HEK293 (cell line): ENCODE results near the gene AADAC.

Experiments used
- CTCF ChIA-PET: fragments of 350-600 bp; formaldehyde crosslinking; extraction: SDS; loops from one replicate; lab custom pipeline; 2021; ENCODE audit warnings: antibody characterized with exemption; lab: Yijun Ruan, JAX
- POLR2A ChIA-PET: fragments of 300-600 bp; formaldehyde crosslinking; extraction: SDS; loops from one replicate; lab custom pipeline; 2020; ENCODE audit warnings: antibody characterized with exemption, inconsistent platforms; lab: Yijun Ruan, JAX
- H3K27ac ChIP-seq: fragments of 200-500 bp; sonication (Bioruptor generic); 2 replicates; pipeline ENCODE4 v1.5.1; 2014; ENCODE audit warnings: low read depth, low read length, control low read depth, inconsistent platforms; ENCODE audit errors: extremely low read depth
- H3K36me3 ChIP-seq, 2 experiments: fragments of 200-500 bp in 1 of 2; sonication (Bioruptor generic) in 1 of 2; 1 replicate in 1 of 2; 2 replicates in 1 of 2; pipeline ENCODE4 v1.5.1; 2014 to 2017; ENCODE audit warnings: inconsistent platforms in 2 of 2, low read length in 2 of 2; ENCODE audit not compliant: control insufficient read depth in 2 of 2, insufficient read depth in 1 of 2
- H3K4me1 ChIP-seq: fragments of 200-500 bp; sonication (Bioruptor generic); 2 replicates; pipeline ENCODE4 v1.5.1; 2014; ENCODE audit warnings: mild to moderate bottlenecking, low read length, inconsistent platforms; ENCODE audit not compliant: control insufficient read depth, insufficient read depth
- H3K4me3 ChIP-seq: 2 replicates; pipeline ENCODE4 v1.5.1; 2011; ENCODE audit warnings: low read depth, mild to moderate bottlenecking, control low read depth, low read length, moderate library complexity
- H3K9me3 ChIP-seq: fragments of 200-500 bp; sonication (Bioruptor generic); 2 replicates; pipeline ENCODE4 v1.5.1; 2014; ENCODE audit warnings: low read depth, low read length, inconsistent platforms; ENCODE audit not compliant: control insufficient read depth, insufficient read depth
- BCL11B ChIP-seq: fragments of 450-650 bp; formaldehyde crosslinking; IDR thresholded peaks from 2 replicates; pipeline ENCODE4 v1.5.1; 2016; ENCODE audit warnings: low read depth, missing biosample characterization, missing genetic modification characterization
- MYNN ChIP-seq: fragments of 450-650 bp; formaldehyde crosslinking; IDR thresholded peaks from 2 replicates; pipeline ENCODE4 v1.5.1; 2016; ENCODE audit warnings: missing biosample characterization, missing genetic modification characterization, borderline replicate concordance
- SCRT1 ChIP-seq: fragments of 450-650 bp; formaldehyde crosslinking; IDR thresholded peaks from 2 replicates; pipeline ENCODE4 v1.5.1; 2016; ENCODE audit warnings: missing biosample characterization, missing genetic modification characterization, borderline replicate concordance
- TRIM28 ChIP-seq: IDR thresholded peaks from 2 replicates; pipeline ENCODE4 v1.6.1; 2011; ENCODE audit warnings: low read length, control low read depth, borderline replicate concordance
- TSHZ1 ChIP-seq: fragments of 450-650 bp; formaldehyde crosslinking; IDR thresholded peaks from 2 replicates; pipeline ENCODE4 v1.5.1; 2016; ENCODE audit warnings: missing biosample characterization, missing genetic modification characterization, borderline replicate concordance
- ZFP3 ChIP-seq: fragments of 450-650 bp; formaldehyde crosslinking; IDR thresholded peaks from 2 replicates; pipeline ENCODE4 v1.5.1; 2016; ENCODE audit warnings: low read depth, missing biosample characterization, missing genetic modification characterization
- ZFP37 ChIP-seq: fragments of 450-650 bp; formaldehyde crosslinking; IDR thresholded peaks from 2 replicates; pipeline ENCODE4 v1.5.1; 2016; ENCODE audit warnings: missing biosample characterization, missing genetic modification characterization
- ZNF157 ChIP-seq: fragments of 450-650 bp; formaldehyde crosslinking; IDR thresholded peaks from 2 replicates; pipeline ENCODE4 v1.5.1; 2016; ENCODE audit warnings: missing biosample characterization, missing genetic modification characterization
- ZNF16 ChIP-seq: fragments of 450-650 bp; formaldehyde crosslinking; IDR thresholded peaks from 2 replicates; pipeline ENCODE4 v1.5.1; 2016; ENCODE audit warnings: low read depth, missing biosample characterization, missing genetic modification characterization
- ZNF350 ChIP-seq: fragments of 450-650 bp; formaldehyde crosslinking; IDR thresholded peaks from 2 replicates; pipeline ENCODE4 v1.5.0; 2017; ENCODE audit warnings: missing biosample characterization, mild to moderate bottlenecking, missing genetic modification characterization
- ZNF366 ChIP-seq: fragments of 450-650 bp; formaldehyde crosslinking; conservative IDR thresholded peaks from 2 replicates; pipeline ENCODE4 v1.5.1; 2016; ENCODE audit warnings: missing biosample characterization, missing genetic modification characterization
- ZNF37A ChIP-seq: fragments of 450-650 bp; IDR thresholded peaks from 2 replicates; pipeline ENCODE4 v1.5.1; 2018; ENCODE audit warnings: missing biosample characterization, missing genetic modification characterization
- ZNF473 ChIP-seq: fragments of 450-650 bp; formaldehyde crosslinking; IDR thresholded peaks from 2 replicates; pipeline ENCODE4 v1.5.1; 2017; ENCODE audit warnings: missing biosample characterization, missing genetic modification characterization
- ZNF48 ChIP-seq: fragments of 450-650 bp; formaldehyde crosslinking; IDR thresholded peaks from 2 replicates; pipeline ENCODE4 v1.5.1; 2016; ENCODE audit warnings: missing biosample characterization, missing genetic modification characterization
- ZNF488 ChIP-seq: fragments of 450-650 bp; formaldehyde crosslinking; IDR thresholded peaks from 2 replicates; pipeline ENCODE4 v1.5.1; 2016; ENCODE audit warnings: missing biosample characterization, missing genetic modification characterization
- ZNF514 ChIP-seq: fragments of 450-650 bp; formaldehyde crosslinking; IDR thresholded peaks from 2 replicates; pipeline ENCODE4 v1.5.1; 2016; ENCODE audit warnings: missing biosample characterization, missing genetic modification characterization
- ZNF580 ChIP-seq: fragments of 450-650 bp; formaldehyde crosslinking; IDR thresholded peaks from 2 replicates; pipeline ENCODE4 v1.5.1; 2016; ENCODE audit warnings: missing biosample characterization, missing genetic modification characterization
- ZNF670 ChIP-seq: fragments of 450-650 bp; formaldehyde crosslinking; IDR thresholded peaks from 2 replicates; pipeline ENCODE4 v1.5.1; 2016; ENCODE audit warnings: missing biosample characterization, missing genetic modification characterization, low read depth
- ZNF768 ChIP-seq: fragments of 450-650 bp; formaldehyde crosslinking; IDR thresholded peaks from 2 replicates; pipeline ENCODE4 v1.5.1; 2018; ENCODE audit warnings: missing biosample characterization, mild to moderate bottlenecking, missing genetic modification characterization
- ZSCAN16 ChIP-seq: fragments of 450-650 bp; formaldehyde crosslinking; IDR thresholded peaks from 2 replicates; pipeline ENCODE4 v1.5.1; 2016; ENCODE audit warnings: missing biosample characterization, missing genetic modification characterization
- ZSCAN5A ChIP-seq: fragments of 450-650 bp; formaldehyde crosslinking; IDR thresholded peaks from 2 replicates; pipeline ENCODE4 v1.5.1; 2016; ENCODE audit warnings: missing biosample characterization, missing genetic modification characterization
- TF ChIP-seq, protein P1 (sequence below): fragments of 450-650 bp; formaldehyde crosslinking; IDR thresholded peaks from 2 replicates; pipeline ENCODE4 v1.5.1; 2017; ENCODE audit warnings: missing biosample characterization, mild to moderate bottlenecking, missing genetic modification characterization, moderate library complexity
- TF ChIP-seq, protein P2 (sequence below): fragments of 450-650 bp; formaldehyde crosslinking; IDR thresholded peaks from 2 replicates; pipeline ENCODE4 v1.5.1; 2016; ENCODE audit warnings: missing biosample characterization, missing genetic modification characterization, low read depth
- TF ChIP-seq, protein P3 (sequence below): fragments of 450-650 bp; formaldehyde crosslinking; IDR thresholded peaks from 2 replicates; pipeline ENCODE4 v1.5.1; 2016; ENCODE audit warnings: missing biosample characterization, missing genetic modification characterization

AADAC gene

DNA sequence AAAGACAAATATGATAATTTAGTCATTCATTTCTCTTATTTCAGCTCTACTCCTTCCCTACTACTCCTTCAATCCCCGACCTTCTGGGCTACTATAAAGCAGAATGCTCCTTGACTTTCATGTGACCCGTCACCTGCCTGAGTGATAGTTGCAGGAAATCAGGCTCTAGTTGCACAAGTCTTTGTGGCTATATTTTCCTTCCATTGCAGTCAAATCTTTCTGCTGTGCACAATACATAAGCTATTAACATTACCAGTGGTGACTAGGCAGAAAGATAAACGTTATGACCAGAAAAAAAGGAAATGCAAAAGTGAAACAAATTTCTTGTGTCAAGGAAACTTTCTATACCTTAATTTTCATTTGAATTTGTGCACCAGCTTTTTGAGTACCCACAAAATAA lies 61.8 kb downstream of the AADAC start:
- Histone ChIP-seq H3K4me1 (no peaks in the 10 kb centered on the region), H3K4me3 (no peak overlapping the region), H3K27ac (no peak overlapping the region)
- no peak for TF ChIP-seq ZFP3 (tag by site-specific recombination)
- no peak for TF ChIP-seq ZSCAN5A
- no peak for TF ChIP-seq ZNF670 (tag by site-specific recombination)
- no peak for TF ChIP-seq ZNF488 (tag by site-specific recombination)
- TF ChIP-seq, protein P1, sequence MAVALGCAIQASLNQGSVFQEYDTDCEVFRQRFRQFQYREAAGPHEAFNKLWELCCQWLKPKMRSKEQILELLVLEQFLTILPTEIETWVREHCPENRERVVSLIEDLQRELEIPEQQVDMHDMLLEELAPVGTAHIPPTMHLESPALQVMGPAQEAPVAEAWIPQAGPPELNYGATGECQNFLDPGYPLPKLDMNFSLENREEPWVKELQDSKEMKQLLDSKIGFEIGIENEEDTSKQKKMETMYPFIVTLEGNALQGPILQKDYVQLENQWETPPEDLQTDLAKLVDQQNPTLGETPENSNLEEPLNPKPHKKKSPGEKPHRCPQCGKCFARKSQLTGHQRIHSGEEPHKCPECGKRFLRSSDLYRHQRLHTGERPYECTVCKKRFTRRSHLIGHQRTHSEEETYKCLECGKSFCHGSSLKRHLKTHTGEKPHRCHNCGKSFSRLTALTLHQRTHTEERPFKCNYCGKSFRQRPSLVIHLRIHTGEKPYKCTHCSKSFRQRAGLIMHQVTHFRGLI (tag by site-specific recombination), result no peak
- no peak for TF ChIP-seq SCRT1 (tag by site-specific recombination)
- TF ChIP-seq ZNF37A (tag by site-specific recombination), result no peak
- no peak for TF ChIP-seq ZNF157 (tag by site-specific recombination)
- no peak for TF ChIP-seq ZFP37 (tag by site-specific recombination)
- TF ChIP-seq ZNF580 (tag by site-specific recombination), result no peak
- no peak for TF ChIP-seq TRIM28
- TF ChIP-seq ZNF514 (tag by site-specific recombination), result no peak
- TF ChIP-seq ZNF350 (tag by site-specific recombination), result no peak
- TF ChIP-seq TSHZ1 (tag by site-specific recombination), result no peak
- TF ChIP-seq, all 188 proteins: peak for 0
- ChIA-PET CTCF (interaction anchor here (0.5 kb wide), 1 partner anchor 1350 kb away, joined by 3 read pairs; no protein-coding TSS in a partner anchor), POLR2A (no interaction called here)
- no peaks in the 10 kb centered on the region for H3K9me3 ChIP-seq
- H3K36me3 ChIP-seq, result no peaks in the 10 kb centered on the region

- POLR2A ChIA-PET, result no interaction called here
- H3K27ac ChIP-seq, result no peak overlapping the region
- no peaks in the 10 kb centered on the region for H3K9me3 ChIP-seq
- H3K36me3 ChIP-seq, result no peaks in the 10 kb centered on the region
- H3K4me1 ChIP-seq, result no peaks in the 10 kb centered on the region
- CTCF ChIA-PET, result interaction anchor here (0.6 kb wide), 1 partner anchor 921 kb away, joined by 3 read pairs; no protein-coding TSS in a partner anchor
- no peak overlapping the region for H3K4me3 ChIP-seq
- TF ChIP-seq ZNF768 (tag by site-specific recombination) (no peak), ZSCAN16 (tag by site-specific recombination) (no peak), MYNN (tag by site-specific recombination) (no peak), BCL11B (no peak), ZNF48 (no peak), ZNF16 (tag by site-specific recombination) (no peak), ZNF366 (tag by site-specific recombination) (no peak), ZNF473 (tag by site-specific recombination) (no peak)
- TF ChIP-seq, protein P2, sequence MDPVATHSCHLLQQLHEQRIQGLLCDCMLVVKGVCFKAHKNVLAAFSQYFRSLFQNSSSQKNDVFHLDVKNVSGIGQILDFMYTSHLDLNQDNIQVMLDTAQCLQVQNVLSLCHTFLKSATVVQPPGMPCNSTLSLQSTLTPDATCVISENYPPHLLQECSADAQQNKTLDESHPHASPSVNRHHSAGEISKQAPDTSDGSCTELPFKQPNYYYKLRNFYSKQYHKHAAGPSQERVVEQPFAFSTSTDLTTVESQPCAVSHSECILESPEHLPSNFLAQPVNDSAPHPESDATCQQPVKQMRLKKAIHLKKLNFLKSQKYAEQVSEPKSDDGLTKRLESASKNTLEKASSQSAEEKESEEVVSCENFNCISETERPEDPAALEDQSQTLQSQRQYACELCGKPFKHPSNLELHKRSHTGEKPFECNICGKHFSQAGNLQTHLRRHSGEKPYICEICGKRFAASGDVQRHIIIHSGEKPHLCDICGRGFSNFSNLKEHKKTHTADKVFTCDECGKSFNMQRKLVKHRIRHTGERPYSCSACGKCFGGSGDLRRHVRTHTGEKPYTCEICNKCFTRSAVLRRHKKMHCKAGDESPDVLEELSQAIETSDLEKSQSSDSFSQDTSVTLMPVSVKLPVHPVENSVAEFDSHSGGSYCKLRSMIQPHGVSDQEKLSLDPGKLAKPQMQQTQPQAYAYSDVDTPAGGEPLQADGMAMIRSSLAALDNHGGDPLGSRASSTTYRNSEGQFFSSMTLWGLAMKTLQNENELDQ (tag by site-specific recombination), result no peak
- TF ChIP-seq, protein P3, sequence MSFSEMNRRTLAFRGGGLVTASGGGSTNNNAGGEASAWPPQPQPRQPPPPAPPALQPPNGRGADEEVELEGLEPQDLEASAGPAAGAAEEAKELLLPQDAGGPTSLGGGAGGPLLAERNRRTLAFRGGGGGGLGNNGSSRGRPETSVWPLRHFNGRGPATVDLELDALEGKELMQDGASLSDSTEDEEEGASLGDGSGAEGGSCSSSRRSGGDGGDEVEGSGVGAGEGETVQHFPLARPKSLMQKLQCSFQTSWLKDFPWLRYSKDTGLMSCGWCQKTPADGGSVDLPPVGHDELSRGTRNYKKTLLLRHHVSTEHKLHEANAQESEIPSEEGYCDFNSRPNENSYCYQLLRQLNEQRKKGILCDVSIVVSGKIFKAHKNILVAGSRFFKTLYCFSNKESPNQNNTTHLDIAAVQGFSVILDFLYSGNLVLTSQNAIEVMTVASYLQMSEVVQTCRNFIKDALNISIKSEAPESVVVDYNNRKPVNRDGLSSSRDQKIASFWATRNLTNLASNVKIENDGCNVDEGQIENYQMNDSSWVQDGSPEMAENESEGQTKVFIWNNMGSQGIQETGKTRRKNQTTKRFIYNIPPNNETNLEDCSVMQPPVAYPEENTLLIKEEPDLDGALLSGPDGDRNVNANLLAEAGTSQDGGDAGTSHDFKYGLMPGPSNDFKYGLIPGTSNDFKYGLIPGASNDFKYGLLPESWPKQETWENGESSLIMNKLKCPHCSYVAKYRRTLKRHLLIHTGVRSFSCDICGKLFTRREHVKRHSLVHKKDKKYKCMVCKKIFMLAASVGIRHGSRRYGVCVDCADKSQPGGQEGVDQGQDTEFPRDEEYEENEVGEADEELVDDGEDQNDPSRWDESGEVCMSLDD (tag by site-specific recombination), result no peak
Measured at GRCh38 chr3:151877269-151877668, 63.4 kb downstream of the AADAC start.
